GM12872 (cell line): Measurements from ENCODE around the gene MRPS18A.
A peak's percentile ranks its signal among the peaks of the same experiment; 100 is the strongest.

ENCODE experiments used
- TF ChIP-seq, protein P1 (sequence below): IDR thresholded peaks from 3 replicates; pipeline ENCODE4 v1.5.1; 2011; ENCODE audit warnings: low read depth, mild to moderate bottlenecking, low read length, moderate library complexity; ENCODE audit not compliant: insufficient read depth

The MRPS18A gene

DNA sequence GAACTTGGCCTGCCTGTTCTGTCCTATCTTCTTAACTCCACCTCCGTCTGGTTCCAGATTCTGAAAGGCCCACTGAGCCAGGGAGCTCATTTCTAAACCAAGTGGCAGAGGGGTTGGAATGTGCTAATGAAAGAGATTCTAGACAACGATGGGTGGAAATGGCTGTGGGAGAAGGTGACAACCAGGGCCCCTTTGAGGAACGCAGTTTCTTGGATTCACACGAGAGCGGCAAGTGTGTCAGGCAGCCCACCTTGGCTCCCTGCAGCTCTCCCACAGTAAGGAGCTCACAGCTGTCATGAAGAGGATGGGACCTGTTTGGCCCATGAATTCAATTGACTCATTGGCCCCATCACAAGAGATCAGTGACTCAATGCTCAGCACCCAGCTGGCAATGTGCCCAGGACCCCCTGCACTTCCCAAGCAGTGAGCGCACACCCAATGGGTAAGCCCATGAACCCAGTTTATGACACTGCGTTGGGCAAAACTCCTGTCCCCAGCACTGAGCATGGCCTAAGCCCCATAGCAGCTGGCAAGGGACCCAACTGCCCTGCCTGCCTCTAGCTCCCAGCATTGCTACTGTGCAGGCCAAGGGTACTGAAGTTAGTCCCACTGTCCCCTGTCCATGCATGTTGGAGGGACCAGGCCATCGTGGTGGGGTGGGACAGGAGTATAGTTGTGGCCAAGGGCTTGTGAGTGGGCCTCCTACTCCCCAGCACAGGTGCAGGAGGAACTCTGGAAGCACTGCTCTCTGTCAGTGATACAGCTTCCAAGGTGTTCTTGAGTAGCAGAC lies 16.4 kb downstream of the MRPS18A start:
- TF ChIP-seq, protein P1, sequence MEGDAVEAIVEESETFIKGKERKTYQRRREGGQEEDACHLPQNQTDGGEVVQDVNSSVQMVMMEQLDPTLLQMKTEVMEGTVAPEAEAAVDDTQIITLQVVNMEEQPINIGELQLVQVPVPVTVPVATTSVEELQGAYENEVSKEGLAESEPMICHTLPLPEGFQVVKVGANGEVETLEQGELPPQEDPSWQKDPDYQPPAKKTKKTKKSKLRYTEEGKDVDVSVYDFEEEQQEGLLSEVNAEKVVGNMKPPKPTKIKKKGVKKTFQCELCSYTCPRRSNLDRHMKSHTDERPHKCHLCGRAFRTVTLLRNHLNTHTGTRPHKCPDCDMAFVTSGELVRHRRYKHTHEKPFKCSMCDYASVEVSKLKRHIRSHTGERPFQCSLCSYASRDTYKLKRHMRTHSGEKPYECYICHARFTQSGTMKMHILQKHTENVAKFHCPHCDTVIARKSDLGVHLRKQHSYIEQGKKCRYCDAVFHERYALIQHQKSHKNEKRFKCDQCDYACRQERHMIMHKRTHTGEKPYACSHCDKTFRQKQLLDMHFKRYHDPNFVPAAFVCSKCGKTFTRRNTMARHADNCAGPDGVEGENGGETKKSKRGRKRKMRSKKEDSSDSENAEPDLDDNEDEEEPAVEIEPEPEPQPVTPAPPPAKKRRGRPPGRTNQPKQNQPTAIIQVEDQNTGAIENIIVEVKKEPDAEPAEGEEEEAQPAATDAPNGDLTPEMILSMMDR, result no peak

DNA sequence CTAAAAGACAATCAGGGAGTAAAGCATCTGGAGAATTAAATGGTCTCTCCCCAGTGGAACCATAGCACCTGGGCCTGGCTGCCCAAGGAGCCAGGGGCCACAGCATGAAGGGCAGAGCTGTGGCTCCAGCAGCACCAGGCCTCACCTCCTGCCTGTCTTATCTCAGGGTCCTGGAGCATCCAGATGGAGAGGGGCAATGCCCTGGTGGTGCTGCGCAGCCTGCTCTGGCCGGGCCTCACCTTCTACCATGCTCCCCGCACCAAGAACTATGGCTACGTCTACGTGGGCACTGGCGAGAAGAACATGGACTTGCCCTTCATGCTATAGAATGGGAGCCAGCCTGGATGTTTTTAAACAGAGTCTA lies 17.0 kb downstream of the MRPS18A start:
- TF ChIP-seq, protein P1, result no peak

DNA sequence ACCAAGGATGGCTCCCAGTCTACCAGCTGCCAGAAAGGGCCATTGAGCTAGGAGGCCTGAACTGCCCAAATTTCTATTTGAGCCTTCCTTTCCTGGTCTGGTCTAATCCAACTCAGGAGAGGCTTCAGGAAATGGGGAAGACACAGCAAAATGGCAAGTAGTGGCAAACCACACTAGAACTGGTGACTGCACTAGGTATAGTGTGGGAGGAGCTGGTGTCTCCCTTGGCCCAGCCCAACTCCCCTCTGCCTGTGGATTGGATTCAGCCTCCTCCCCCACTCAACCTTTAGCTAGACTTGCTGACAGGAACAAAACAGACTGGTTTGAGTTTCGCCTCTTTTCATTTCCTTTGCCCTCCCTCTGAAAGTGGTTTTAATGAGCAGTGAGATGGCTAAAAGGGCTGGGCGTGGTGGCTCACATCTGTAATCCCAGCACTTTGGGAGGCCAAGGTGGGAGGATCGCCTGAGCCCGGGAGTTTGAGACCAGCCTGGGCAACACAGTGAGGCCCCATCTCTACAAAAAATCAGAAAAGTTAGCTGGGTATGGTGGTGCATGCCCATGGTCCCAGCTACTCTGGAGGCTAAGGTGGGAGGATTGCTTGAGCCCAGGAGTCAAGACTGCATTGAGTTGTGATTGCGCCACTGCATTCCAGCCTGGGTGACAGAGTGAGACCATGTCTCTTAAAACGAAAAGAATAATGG lies 17.5 kb downstream of the MRPS18A start:
- TF ChIP-seq, protein P1, result no peak

DNA sequence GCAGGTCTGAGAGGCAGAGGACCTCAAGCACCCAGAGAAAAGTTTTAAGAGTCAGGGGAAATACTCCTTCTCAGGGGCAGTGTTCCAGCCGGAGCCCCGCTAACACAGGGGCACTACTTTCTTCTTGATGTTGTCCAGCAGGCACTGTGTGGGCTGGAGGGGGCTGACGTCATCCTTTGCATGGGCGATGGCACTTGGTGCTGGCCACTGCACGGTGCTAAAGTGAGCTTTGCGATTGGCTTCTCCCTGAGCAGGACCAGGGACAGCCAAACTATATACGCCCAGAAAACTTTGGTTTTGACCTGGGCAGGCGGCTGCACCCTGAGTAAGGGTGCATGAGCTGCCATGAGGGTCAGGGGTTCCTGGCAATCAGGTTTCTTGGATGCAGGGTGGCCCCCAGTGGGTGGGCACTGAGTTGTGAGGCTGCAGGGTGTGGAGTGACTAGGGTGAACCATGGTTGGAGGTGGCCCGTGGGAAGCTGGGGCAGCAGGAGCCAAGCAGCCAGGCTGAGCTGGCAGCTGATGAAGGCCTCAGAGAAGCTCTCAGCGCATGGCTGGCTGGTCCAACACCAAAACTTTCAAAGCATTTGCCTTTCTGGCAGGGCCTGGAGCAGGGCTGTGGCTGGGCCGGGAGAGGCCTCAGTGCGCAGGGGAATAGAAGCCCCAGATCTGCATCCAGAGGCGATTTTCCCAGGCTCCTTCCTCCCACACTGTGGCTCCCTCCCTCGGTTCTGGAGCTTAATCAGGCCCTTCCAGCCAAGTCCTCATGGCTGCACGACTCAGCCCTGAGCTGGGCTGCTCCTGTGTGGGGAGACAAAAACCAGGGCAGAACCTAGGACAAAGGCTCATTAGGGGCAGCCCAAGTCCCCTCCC lies 18.3 kb downstream of the MRPS18A start:
- TF ChIP-seq, protein P1, result no peak

DNA sequence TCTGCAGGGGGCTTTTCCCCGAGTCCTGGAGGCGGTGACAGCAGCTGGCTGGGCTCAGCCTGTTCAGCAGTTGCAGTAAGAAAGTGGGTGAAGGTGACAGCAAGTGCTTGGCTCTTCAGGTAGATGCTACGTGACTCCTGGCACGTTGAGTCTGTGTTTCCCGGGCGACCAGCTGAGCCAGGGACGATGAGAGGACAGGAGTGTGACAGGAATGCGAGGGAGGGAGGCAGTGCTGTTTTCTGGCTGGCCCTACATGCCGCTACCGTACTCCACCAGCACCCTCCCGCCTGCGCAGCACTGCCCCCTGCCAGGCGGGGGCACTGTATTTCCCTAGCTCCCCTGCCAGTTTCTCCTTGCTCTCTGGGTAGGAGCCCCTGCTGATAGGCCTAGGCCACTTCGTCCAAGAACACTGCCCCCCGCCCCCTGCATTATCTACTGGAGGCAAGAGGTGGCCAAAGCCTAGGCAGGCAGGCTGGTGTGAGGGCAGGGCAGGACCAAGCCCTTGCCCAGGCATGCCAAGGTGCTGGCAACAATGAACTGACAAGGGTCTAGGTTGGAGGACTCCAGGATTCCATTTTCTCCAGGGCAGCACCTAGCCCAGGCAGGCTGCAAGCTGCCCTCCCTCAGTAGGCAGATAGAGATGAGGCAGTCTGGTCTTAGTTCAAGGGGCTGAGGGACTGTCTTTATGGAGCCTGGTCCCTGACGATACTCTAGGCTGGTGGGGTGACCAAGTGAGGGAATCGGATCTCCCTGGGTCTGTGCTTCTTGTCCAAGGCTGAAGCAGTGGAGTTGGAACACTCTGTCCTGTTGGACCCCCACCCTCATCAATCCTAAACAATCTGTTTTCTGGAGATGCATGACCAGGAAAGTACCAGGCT lies 19.2 kb downstream of the MRPS18A start:
- TF ChIP-seq, protein P1, result peak; percentile 87

DNA sequence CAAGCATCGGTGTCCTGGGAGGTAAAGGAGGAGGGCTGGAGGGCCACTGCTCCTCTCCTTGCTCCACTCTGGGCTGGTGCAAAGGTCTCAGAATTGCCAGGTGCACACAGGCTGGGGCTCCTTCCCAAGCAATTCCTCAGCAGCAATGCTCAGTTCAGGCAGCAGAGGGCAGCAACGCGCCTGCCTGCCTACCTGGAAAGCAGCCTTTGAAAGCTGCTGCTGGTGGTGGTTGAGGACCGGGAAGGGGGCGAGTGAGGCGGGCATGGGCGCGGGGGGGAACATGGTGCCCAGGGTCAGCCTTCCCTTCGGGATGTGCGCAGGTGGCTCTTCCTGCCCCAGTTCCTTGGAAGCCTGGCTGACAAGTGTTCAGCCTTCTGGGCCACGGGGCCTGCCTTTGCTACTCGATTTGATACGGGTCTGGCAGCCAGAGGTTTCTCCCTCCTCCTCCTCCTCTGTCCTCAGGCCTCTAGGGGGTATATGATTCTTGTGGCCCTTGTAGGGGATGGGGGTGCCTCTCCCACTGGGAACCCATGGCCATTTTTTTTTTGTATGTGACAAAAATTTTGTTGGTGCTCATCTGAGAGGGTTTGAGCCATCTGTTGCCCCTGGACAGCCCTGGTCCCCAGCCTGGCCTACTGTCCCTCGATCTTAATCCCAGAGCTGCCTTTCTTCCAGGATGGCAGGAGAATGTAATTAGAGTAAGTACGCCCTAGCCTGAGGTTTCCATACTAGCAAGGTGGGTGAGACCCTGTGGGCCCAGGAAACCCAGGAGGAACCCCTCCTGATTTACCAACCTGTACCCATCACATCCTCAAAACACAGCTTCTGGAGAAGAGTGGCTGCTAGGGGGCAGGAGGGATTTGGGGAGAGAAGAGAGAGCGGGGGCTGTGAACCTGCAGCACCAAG lies 20.1 kb downstream of the MRPS18A start:
- TF ChIP-seq, protein P1, result peak; percentile 98
